Stomach (tissue), 4 donors: ENCODE data around the gene COP1.

ENCODE experiments used
- CTCF ChIP-seq, 7 experiments: fragments of 450-650 bp in 4 of 7; fragments of 200-600 bp in 3 of 7; sonication (generic) in 3 of 7; IDR thresholded peaks; one replicate each; pipeline ENCODE4 v1.5.1; 2016 to 2019; ENCODE audit warnings: antibody characterized with exemption in 7 of 7, control low read depth in 2 of 7, mild to moderate bottlenecking in 1 of 7
- EP300 ChIP-seq: sonication (generic); formaldehyde crosslinking; IDR thresholded peaks from one replicate; pipeline ENCODE4 v1.6.1; 2017; ENCODE audit warnings: antibody characterized with exemption
- POLR2A ChIP-seq, 4 donors: fragments of 450-650 bp; IDR thresholded peaks; one replicate each; pipeline ENCODE4 v1.6.1; 2016; ENCODE audit warnings: antibody characterized with exemption in 4 of 4, control low read depth in 2 of 4, mild to moderate bottlenecking in 1 of 4, moderate library complexity in 1 of 4
- POLR2AphosphoS5 ChIP-seq, 3 donors: sonication (generic); formaldehyde crosslinking; IDR thresholded peaks; one replicate each; pipeline ENCODE4 v1.6.1; 2016; ENCODE audit warnings: antibody characterized with exemption in 3 of 3

GRCh38 chr1:175920381-175920780 lies 286.7 kb downstream of the COP1 start:
- TF ChIP-seq EP300 (no peak), CTCF (IDR thresholded peaks at IDR 0.05) (no peak), POLR2AphosphoS5 (IDR thresholded peaks at IDR 0.05) (no peak), POLR2A (IDR thresholded peaks at IDR 0.05) (no peak)
